Stimulated activated CD8-positive, alpha-beta memory T cell treated with anti-CD3 and anti-CD28 coated beads, Interleukin-12 subunit alpha, Interleukin-12 subunit beta, amount 100 ng/mL, for 4 hours (primary cell): ENCODE measurements around the gene NHSL1.

Experiments
- DNase-seq: peaks from one replicate; pipeline ENCODE4 v3.0.0-alpha.2; 2020; ENCODE audit warnings: low read depth

Gene NHSL1

GRCh38 chr6:138402838-138403187 lies 96.5 kb downstream of the NHSL1 start:
- DNase-seq, result no peak

DNA sequence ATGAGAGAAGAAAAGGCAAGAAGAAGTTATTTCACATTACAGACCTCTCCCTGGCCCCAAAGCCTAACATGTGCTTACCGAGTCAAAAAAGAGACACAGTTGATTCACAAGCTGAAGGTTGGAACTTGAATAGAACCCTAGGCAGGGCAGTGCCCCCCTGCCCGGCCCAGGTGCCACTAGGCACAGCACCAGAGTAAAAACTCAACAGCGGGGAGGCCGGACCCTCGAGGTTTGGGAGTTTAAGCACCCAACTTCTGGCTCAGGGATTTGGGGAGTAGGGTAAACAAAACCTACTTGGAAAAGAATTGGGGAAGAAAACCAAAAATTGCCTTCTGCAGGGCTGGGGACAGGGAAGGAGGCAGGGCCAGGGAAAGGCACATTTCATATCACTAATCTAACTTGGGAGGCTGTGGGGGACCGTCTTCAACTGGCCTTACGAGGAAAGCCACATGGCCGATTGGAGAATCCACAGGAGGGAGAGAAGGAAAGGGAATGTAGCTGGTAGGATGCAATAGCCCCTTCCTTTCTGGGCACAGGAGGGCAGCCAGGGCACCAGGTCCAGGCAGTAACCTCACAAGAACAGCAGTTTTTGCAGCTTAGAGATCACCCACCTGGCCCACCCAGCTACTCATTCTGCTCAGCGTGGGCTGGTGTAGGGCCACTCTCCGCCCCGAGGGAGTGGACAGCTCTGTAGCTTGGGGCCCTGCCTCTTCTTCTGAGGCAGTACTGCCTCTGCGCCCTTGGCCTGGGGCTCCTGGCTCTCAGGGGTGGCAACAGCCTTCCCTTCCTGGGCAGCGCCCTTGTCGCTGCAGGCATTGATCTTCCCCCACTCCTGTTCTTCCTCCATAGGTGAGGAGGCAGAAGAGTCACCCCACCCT lies 97.1 kb downstream of the NHSL1 start:
- no peak for DNase-seq

- no peak for DNase-seq
Observed at GRCh38 chr6:138400326-138400725, 99.0 kb downstream of the NHSL1 start.

GRCh38 chr6:138397128-138398122 lies 101.9 kb downstream of the NHSL1 start:
- DNase-seq, result no peak

DNA sequence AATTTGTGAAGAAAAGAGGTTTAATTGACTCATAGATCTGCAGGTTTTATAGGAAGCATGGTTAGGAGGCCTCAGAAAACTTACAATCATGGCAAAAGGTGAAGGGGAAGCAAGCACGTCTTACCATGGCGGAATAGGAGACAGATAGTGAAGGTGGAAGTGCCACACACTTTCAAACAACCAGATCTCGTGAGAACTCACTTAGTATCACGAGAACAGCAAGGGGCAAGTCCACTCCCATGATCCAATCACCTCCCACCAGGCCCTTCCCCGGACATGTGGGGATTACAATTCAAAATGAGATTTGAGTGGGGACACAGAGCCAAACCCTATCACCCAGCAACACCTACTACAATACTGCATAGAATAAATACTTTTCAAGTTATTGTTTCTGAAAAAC lies 102.6 kb downstream of the NHSL1 start:
- no peak for DNase-seq

- no peak for DNase-seq
Observed at GRCh38 chr6:138393871-138394783, 105.2 kb downstream of the NHSL1 start.

DNA sequence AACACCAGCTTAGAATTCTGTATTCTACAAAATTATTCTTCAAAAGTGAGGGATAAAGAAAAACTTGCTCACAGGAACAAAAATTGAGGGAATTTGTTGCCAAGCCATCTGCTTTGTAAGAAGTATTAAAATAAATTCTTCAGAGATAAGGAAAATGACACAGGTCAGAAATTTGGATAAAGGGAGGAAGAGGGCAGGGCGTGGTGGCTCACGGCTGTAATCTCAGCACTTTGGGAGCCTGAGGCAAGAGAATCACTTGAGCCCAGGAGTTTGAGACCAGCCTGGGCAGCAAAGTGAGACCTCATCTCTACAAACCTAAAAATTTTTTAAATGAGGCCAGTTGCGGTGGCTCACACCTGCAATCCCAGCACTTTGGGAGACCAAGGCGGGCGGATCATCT lies 109.7 kb downstream of the NHSL1 start:
- no peak for DNase-seq

- DNase-seq, result no peak
Observed at GRCh38 chr6:138387577-138388368, 111.5 kb downstream of the NHSL1 start.

DNA sequence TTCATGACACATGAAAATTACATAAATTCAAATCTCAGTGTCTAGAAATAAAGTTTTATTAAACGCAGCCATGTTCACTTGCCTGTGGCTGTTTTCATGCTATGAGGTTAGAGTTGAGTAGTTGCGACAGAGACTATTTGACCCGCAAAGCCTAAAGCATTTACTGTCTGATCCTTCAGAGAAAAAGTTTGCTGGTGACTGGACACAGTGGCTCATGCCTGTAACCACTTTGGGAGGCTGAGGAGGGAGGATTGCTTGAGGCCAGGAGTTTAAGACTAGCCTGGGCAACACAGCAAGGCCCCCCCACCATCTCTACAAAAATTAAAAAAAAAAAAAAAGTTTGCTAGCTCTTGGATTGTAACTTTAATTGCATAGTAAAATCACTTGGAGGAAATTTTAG lies 112.4 kb downstream of the NHSL1 start:
- no peak for DNase-seq

GRCh38 chr6:138383776-138384175 lies 115.5 kb downstream of the NHSL1 start:
- DNase-seq, result no peak

DNA sequence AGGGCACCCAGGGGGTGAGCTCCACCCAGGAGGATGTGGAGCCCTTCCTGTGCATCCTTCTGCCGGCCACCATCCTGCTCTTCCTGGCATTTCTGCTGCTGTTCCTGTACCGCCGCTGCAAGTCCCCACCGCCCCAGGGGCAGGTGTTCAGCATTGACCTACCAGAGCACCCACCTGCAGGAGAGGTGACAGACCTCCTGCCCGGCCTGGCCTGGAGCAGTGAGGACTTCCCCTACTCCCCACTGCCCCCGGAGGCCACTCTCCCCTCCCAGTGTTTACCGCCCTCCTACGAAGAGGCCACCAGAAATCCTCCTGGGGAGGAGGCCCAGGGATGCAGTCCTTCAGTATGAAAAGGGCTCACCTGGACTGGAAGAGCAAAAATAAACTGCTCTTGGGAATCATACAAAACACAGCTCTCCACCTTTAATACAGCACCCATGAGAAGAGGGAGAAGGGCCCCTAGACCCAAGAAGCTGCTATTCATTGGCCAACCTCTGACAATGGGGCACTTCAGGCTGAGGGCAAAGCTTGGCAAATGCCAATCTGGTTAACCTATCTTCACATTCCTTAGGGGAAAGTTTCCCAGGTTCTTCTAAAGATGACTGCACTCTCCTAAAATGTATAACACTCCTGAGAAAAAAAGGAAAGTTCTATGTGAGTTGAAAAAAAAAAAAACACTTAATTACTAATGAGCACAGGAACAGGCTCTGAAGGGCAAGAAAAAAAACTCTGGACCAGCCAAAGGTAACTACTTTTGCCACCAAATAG lies 116.6 kb downstream of the NHSL1 start:
- DNase-seq, result no peak

DNA sequence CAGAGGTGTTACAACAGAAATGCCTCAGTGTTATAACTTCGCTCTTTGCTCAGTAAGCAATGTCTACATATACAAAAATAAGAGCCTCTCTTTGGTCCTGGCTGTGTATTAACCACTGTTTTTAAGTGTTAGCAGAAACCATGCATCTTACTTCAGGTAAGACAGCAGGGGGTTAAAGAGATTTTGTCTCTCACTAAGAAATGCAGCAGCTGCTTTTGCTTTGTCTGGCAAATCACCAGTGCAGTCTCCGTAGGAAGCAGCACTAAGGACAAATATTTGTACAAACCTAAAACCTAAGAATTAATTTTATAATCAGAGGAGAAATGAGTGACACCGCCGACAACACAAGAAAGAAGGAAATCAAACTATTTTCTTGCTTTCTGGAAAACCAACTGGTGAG lies 120.8 kb downstream of the NHSL1 start:
- DNase-seq, result no peak

DNA sequence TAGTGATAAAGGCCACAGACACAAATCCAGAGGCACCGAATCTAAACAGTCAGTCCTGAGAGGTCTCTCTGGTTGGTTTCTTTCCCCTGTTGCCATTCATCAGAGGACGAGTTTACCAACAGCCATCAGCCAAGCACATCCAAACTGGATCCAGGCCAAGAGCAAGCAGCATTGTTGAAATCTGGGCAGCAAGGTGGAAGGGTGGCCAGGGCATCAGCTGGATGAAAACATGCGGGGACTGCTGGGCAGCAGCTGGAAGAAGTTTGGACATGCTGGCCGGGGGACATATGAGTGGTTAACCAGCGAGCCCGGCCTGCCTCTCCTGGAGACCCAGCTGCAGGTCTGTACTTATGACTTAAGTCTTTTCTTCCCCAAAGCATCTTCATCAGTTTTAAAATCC lies 121.5 kb downstream of the NHSL1 start, which contains the start of gene SMIM28:
TSS of gene SMIM28 (plus strand) at position 62 of the 400 bp plus-strand sequence. CDS start at position 230, 168 bp downstream.
- no peak for DNase-seq

DNA sequence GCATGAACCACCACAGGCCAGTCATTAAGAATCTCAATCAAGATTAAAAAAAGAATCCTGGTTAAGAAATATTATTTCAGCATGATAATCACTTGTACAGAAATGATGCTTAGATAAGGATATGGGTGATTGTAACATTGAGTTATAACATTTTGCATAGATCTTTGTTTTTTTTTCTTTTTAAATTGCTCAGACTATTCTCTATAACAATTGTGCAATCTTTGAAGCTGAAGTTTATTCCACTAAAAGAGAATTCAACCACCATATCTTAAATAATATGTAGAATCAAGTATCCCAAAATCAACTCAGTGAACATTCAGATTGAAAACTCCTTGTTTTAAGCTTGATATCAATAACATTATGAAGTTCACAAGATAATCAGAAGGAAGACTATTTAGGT lies 122.3 kb downstream of the NHSL1 start:
- DNase-seq, result no peak

- no peak for DNase-seq
Observed at GRCh38 chr6:138374815-138375214, 124.5 kb downstream of the NHSL1 start.

- DNase-seq, result no peak
Observed at GRCh38 chr6:138374230-138374629, 125.1 kb downstream of the NHSL1 start.

DNA sequence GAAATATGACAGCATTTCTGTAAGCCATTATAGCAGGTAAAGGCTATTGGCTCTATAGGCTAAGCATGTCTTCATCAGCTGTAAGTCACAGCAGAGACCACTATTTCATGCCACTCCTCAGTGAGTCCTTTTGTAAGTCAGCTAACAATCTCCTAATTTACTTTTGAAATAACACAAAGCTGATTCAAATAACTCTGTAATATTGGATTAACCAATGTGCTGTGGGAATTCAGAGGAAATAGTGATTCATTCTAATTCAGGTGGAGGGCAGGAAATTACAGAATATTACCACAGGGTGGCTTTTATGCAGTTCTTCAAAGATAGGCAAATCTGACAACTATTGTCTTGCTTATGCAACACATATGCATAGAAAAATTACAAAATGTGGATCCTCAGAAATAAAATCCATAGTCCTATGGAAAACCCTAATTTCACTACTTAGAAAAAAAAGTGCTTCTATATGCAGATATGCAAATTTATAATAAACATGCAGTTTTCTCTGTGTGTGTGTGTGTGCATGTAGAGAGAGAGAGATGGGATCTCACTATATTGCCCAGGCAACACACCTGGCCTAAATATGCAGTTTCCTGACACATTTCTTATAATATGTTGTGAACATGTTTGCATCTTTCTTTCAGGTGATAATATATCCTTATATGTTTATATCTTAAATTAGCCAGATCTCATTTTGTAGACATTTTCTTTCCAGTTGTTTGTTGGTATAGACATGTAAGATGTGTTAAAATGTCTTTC lies 126.4 kb downstream of the NHSL1 start:
- DNase-seq, result no peak
